K562 (cell line): Measurements from ENCODE around the gene SRF. TPM values are rescaled to one million over a fixed set of nuclear protein-coding genes. Genes with fewer than 3 reads are reported as not detected.

Source experiments
- CC2D1A ChIP-seq: fragments of 450-650 bp; IDR thresholded peaks from 2 replicates; pipeline ENCODE4 v1.6.1; 2017; ENCODE audit warnings: mild to moderate bottlenecking
- FOSL1 ChIP-seq: fragments of 200-800 bp; sonication (Bioruptor generic); conservative IDR thresholded peaks from 2 replicates; pipeline ENCODE4 v1.6.1; 2016; ENCODE audit warnings: missing genetic modification characterization, missing compliant biosample characterization
- FOXA3 ChIP-seq, 2 experiments: fragments of 450-650 bp in 1 of 2; sonication (generic) in 1 of 2; formaldehyde crosslinking; IDR thresholded peaks in 1 of 2; conservative IDR thresholded peaks in 1 of 2; 2 replicates each; pipeline versions ENCODE4 v1.4.0 to v1.8.0; 2020 to 2022; ENCODE audit warnings: mild to moderate bottlenecking in 2 of 2, missing genetic modification reagents in 1 of 2
- MAZ ChIP-seq, 2 experiments: fragments of 450-650 bp in 1 of 2; sonication (generic) in 1 of 2; formaldehyde crosslinking; IDR thresholded peaks in 1 of 2; conservative IDR thresholded peaks in 1 of 2; 2 replicates each; pipeline versions ENCODE4 v1.4.0 to v1.5.0; 2020; ENCODE audit warnings: mild to moderate bottlenecking in 1 of 2, missing genetic modification reagents in 1 of 2
- MEIS2 ChIP-seq: fragments of 450-650 bp; IDR thresholded peaks from 2 replicates; pipeline ENCODE4 v1.6.1; 2014; ENCODE audit warnings: mild to moderate bottlenecking; ENCODE audit not compliant: partially characterized antibody
- SMARCB1 ChIP-seq: IDR thresholded peaks from 2 replicates; pipeline ENCODE4 v1.6.1; 2011; ENCODE audit warnings: improper control_type of control experiment, low read depth; ENCODE audit not compliant: insufficient read length
- SOX6 ChIP-seq: fragments of 450-650 bp; IDR thresholded peaks from 2 replicates; pipeline ENCODE4 v1.6.1; 2014; ENCODE audit warnings: mild to moderate bottlenecking
- SRSF3 ChIP-seq: fragments of 200-400 bp; formaldehyde crosslinking; IDR thresholded peaks from 2 replicates; pipeline ENCODE4 v1.6.1; 2016; ENCODE audit warnings: mild to moderate bottlenecking, low read length, moderate library complexity; ENCODE audit not compliant: insufficient read depth
- TOE1 ChIP-seq, 2 experiments: fragments of 450-650 bp in 1 of 2; sonication (generic) in 1 of 2; formaldehyde crosslinking in 1 of 2; IDR thresholded peaks; 2 replicates each; pipeline versions ENCODE4 v1.7.1 to v1.8.0; 2016 to 2022; ENCODE audit warnings: borderline replicate concordance in 2 of 2, mild to moderate bottlenecking in 2 of 2, antibody characterized with exemption in 1 of 2, inconsistent platforms in 1 of 2, low read depth in 1 of 2, missing genetic modification reagents in 1 of 2, moderate library complexity in 1 of 2
- ZNF583 ChIP-seq: fragments of 250-450 bp; sonication (Bioruptor Pico); IDR thresholded peaks from 2 replicates; pipeline ENCODE4 v1.4.0; 2020
- ZNF584 ChIP-seq: fragments of 200-800 bp; sonication (Bioruptor generic); IDR thresholded peaks from 2 replicates; pipeline ENCODE4 v1.6.1; 2016; ENCODE audit warnings: low read depth, mild to moderate bottlenecking, missing genetic modification characterization, missing compliant biosample characterization
- polyA plus RNA-seq, 8 experiments: library from polyadenylated mRNA; depleted of rRNA in 4 of 8; stranded (reverse) in 5 of 8; unstranded in 3 of 8; fragments of >200 nt; fragmentation: Nextera tagmentation in 2 of 8; fragmentation: Illumina TruSeq in 1 of 8; extraction: Ambion mirVana in 2 of 8; extraction: Trizol in 1 of 8; gene quantifications; 2 replicates each; pipeline versions ENCODE4 v1.2.1 to v1.2.3, GENCODE V29; 2011 to 2014; ENCODE audit warnings: inconsistent platforms in 1 of 8, missing spikeins in 1 of 8
- total RNA-seq, 7 experiments: library from RNA; depleted of rRNA in 6 of 7; stranded (reverse); fragments of >200 nt in 6 of 7; fragmentation: Illumina TruSeq in 2 of 7; extraction: Trizol in 2 of 7; gene quantifications; 2 replicates each; pipeline versions ENCODE4 v1.2.1 to v1.2.3, GENCODE V29; 2011 to 2021; ENCODE audit warnings: low replicate concordance in 1 of 7
- TF ChIP-seq, protein P1 (sequence below), 2 experiments: fragments of 450-650 bp; conservative IDR thresholded peaks; 2 replicates each; pipeline ENCODE4 v1.6.1; 2017; ENCODE audit warnings: mild to moderate bottlenecking in 2 of 2, moderate library complexity in 2 of 2
- TF ChIP-seq, protein P2 (sequence below): fragments of 450-650 bp; formaldehyde crosslinking; IDR thresholded peaks from 2 replicates; pipeline ENCODE4 v1.4.0; 2020; ENCODE audit warnings: mild to moderate bottlenecking, moderate library complexity
- TF ChIP-seq, protein P3 (sequence below), 2 experiments: fragments of 250-450 bp in 1 of 2; fragments of 450-650 bp in 1 of 2; sonication (Bioruptor Pico) in 1 of 2; IDR thresholded peaks; 2 replicates each; pipeline versions ENCODE4 v1.6.1 to v1.8.0; 2016 to 2021; ENCODE audit warnings: mild to moderate bottlenecking in 2 of 2, moderate library complexity in 2 of 2, missing compliant biosample characterization in 1 of 2, missing genetic modification characterization in 1 of 2

Gene SRF
- total and polyA plus RNA-seq, 9 of the 15 experiments (the other 6 are each of a cell fraction or from before 2014, with no cell fraction given): 2.5 to 37.0 (median 24.6) TPM

DNA sequence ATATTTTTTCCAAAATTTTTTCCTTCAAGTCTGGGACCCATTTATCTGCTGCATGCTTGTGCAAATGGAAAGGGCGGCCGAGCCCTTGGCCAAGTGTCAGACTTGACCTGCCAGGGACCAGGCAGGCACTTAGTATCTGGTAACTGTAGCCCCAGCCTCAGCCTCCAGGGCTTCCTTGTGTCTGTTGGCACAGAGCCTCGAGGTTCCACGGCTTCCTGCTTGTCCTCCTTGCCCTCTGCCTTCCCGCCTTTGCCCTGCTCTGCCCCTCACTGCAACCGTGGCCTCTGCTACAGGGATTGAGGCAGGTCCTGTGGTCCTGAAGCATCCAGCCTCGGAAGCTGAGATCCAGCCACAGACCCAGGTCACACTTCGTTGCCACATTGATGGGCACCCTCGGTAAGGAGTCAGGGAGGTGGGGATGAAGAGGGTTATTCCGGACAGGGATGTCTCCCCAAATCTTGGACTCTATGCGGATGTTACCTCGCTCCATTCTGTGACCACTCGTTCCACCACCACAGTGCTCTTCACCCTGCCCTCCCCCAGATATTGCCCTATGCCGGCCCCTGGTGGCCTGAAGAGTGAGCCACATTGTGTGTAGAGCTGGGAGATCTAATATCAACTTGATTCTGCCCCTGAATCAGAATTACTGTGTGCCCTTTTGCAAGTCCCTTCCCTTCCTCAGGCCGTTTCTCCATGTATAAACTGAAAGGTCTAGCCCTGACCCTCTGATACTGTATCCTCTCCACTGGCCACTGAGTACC is 41.5 kb upstream of the SRF start (continued):
- TF ChIP-seq MAZ (CRISPR knock-in tag; conservative IDR thresholded peaks at IDR 0.05 in 1 of 2, IDR thresholded peaks at IDR 0.05 in 1 of 2) (peak in 1 of 2 experiments; percentile 64; a peak in 2 of 4 replicates), SMARCB1 (no peak), ZNF583 (CRISPR knock-in tag) (0 out of 2 replicates have a peak, but pooled peaks have one; percentile 26), SOX6 (0 out of 2 replicates have a peak, but pooled peaks have one; percentile 16), FOXA3 (CRISPR knock-in tag; conservative IDR thresholded peaks at IDR 0.05 in 1 of 2, IDR thresholded peaks at IDR 0.05 in 1 of 2) (no peak), FOSL1 (tag) (no peak), SRSF3 (no peak), CC2D1A (0 out of 2 replicates have a peak, but pooled peaks have one; percentile 74), TOE1 (IDR thresholded peaks at IDR 0.05; ENCODE audit: borderline replicate concordance) (peak; percentile 53), TOE1 (CRISPR knock-in tag; IDR thresholded peaks at IDR 0.05; ENCODE audit: borderline replicate concordance, low read depth) (no peak), ZNF584 (CRISPR knock-in tag) (no peak), MEIS2 (no peak)
- TF ChIP-seq, protein P1, sequence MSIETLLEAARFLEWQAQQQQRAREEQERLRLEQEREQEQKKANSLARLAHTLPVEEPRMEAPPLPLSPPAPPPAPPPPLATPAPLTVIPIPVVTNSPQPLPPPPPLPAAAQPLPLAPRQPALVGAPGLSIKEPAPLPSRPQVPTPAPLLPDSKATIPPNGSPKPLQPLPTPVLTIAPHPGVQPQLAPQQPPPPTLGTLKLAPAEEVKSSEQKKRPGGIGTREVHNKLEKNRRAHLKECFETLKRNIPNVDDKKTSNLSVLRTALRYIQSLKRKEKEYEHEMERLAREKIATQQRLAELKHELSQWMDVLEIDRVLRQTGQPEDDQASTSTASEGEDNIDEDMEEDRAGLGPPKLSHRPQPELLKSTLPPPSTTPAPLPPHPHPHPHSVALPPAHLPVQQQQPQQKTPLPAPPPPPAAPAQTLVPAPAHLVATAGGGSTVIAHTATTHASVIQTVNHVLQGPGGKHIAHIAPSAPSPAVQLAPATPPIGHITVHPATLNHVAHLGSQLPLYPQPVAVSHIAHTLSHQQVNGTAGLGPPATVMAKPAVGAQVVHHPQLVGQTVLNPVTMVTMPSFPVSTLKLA (conservative IDR thresholded peaks at IDR 0.05): no peak
- TF ChIP-seq, protein P2, sequence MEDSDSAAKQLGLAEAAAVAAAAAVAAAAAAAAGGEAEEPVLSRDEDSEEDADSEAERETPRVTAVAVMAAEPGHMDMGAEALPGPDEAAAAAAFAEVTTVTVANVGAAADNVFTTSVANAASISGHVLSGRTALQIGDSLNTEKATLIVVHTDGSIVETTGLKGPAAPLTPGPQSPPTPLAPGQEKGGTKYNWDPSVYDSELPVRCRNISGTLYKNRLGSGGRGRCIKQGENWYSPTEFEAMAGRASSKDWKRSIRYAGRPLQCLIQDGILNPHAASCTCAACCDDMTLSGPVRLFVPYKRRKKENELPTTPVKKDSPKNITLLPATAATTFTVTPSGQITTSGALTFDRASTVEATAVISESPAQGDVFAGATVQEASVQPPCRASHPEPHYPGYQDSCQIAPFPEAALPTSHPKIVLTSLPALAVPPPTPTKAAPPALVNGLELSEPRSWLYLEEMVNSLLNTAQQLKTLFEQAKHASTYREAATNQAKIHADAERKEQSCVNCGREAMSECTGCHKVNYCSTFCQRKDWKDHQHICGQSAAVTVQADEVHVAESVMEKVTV (CRISPR knock-in tag): peak; percentile 96
- TF ChIP-seq, protein P3, sequence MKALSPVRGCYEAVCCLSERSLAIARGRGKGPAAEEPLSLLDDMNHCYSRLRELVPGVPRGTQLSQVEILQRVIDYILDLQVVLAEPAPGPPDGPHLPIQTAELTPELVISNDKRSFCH (CRISPR knock-in tag; IDR thresholded peaks at IDR 0.05): no peak
- TF ChIP-seq, protein P3 (tag; IDR thresholded peaks at IDR 0.05): no peak
